ENCODE data around the gene SLC46A2. TPM values are rescaled to one million over a fixed set of nuclear protein-coding genes. Genes with fewer than 3 reads are reported as not detected.

Gene SLC46A2
- polyA plus RNA-seq, 1 donor: 0.18 TPM

- DNase-seq: no peak
Measured at GRCh38 chr9:112858005-112858404, 32.7 kb downstream of the SLC46A2 start.

- no peak for DNase-seq
Measured at GRCh38 chr9:112856843-112857242, 33.8 kb downstream of the SLC46A2 start.

GRCh38 chr9:112856200-112856599, 34.5 kb downstream of the SLC46A2 start:
- DNase-seq: no peak

- DNase-seq: no peak
Measured at GRCh38 chr9:112854657-112855056, 36.0 kb downstream of the SLC46A2 start.

- DNase-seq: no peak
Measured at GRCh38 chr9:112853882-112854585, 36.6 kb downstream of the SLC46A2 start.

- DNase-seq: no peak
Measured at GRCh38 chr9:112852741-112853504, 37.8 kb downstream of the SLC46A2 start.

- no peak for DNase-seq
Measured at GRCh38 chr9:112850840-112851239, 39.8 kb downstream of the SLC46A2 start.

- no peak for DNase-seq
Measured at GRCh38 chr9:112849363-112849922, 41.2 kb downstream of the SLC46A2 start.

- DNase-seq: no peak
Measured at GRCh38 chr9:112848316-112849151, 42.1 kb downstream of the SLC46A2 start.

- no peak for DNase-seq
Measured at GRCh38 chr9:112846528-112847488, 43.9 kb downstream of the SLC46A2 start.

GRCh38 chr9:112844771-112845542, 45.7 kb downstream of the SLC46A2 start:
- peak; percentile 73 for DNase-seq

GRCh38 chr9:112842555-112842954, 48.1 kb downstream of the SLC46A2 start:
- no peak for DNase-seq

- DNase-seq: no peak
Measured at GRCh38 chr9:112841261-112841660, 49.4 kb downstream of the SLC46A2 start.

GRCh38 chr9:112839331-112839730, 51.3 kb downstream of the SLC46A2 start:
- no peak for DNase-seq

GRCh38 chr9:112838342-112838741, 52.3 kb downstream of the SLC46A2 start:
- DNase-seq: no peak

- DNase-seq: no peak
Measured at GRCh38 chr9:112836394-112836793, 54.3 kb downstream of the SLC46A2 start.

GRCh38 chr9:112833081-112833480, 57.6 kb downstream of the SLC46A2 start:
- DNase-seq: no peak

GRCh38 chr9:112831969-112832368, 58.7 kb downstream of the SLC46A2 start:
- DNase-seq: no peak

GRCh38 chr9:112831281-112831851, 59.3 kb downstream of the SLC46A2 start:
- no peak for DNase-seq
